Endometrial microvascular endothelial cells (primary cell): Measurements from ENCODE around the gene NCOA3. TPM values are rescaled to one million over a fixed set of nuclear protein-coding genes. Genes with fewer than 3 reads are reported as not detected.
"Not testable (repeated sequence)": the region's sequence is repeated elsewhere in the genome, so short reads cannot be mapped to it uniquely, and the experiment has no call there.

Experiments
- in situ Hi-C: cut with HindIII; loops from 2 replicates; pipeline ENCODE4 v1.10.0; 2017; ENCODE audit warnings: low sequenced_read_pairs, low pct_unique_long_range_greater_than_20kb; ENCODE audit errors: inconsistent ontology term
- total RNA-seq: library from RNA; depleted of rRNA; stranded (reverse); fragments of >200 nt; gene quantifications from one replicate; pipeline ENCODE4 v1.2.3, GENCODE V29; 2015; ENCODE audit errors: inconsistent ontology term

NCOA3 gene
- total RNA-seq, 1 donor from 2014 or later: 19.0 TPM

DNA sequence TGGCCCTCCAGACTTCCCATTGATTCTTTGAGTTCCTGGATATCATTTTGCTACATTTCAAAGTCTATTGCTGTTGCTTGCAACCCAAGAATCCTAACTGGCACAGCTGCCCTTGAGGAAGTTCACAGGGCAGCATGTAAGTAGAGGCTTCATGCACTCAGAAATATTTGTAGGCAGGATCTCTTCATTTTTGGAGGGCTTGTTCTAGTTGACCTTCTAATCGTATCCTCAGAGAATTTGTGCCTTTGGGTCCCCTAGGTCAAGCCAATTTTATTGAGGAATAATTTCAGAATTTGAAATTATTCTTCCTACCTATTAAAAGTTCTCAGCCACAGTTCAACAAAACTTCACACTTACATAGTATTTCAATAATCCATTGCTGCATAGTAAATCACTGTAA lies 5.6 kb upstream of the NCOA3 start:
- in situ Hi-C loops: no loop called here

DNA sequence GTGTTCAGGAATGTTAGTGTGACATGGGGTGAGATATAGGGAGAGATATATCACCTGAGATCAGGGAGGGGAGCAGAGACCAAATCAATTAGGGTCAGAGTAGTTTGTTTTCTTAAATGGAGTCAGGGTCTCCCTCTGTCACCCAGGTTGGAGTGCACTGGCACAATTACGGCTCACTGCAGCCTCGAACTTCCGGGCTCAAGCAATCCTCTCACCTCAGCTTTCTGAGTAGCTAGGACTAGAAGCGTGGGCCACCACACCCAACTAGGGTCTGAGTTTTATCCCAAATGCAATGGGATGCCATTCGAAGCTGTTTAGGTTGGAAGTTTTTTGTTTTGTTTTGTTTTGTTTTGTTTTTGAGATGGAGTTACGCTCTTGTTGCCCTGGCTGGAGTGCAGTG lies 3.1 kb upstream of the NCOA3 start:
- in situ Hi-C loops: no loop called here

DNA sequence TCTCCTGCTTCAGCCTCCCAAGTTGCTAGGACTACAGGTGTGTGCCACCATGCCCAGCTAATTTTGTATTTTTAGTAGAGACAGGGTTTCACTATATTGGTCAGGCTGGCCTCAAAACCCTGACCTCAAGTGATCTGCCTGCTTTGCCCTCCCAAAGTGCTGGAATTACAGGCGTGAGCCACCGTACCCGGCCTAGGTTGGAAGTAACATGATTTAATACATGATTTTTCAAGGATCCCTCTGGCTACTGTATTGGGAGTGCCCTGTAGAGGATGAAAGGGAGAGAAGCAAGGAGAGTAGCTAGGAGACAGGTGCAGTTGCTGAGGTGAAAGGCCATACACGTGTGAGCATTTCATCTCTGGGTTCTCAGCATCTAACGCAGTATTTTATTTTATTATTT lies 2.6 kb upstream of the NCOA3 start:
- in situ Hi-C loops: no loop called here

DNA sequence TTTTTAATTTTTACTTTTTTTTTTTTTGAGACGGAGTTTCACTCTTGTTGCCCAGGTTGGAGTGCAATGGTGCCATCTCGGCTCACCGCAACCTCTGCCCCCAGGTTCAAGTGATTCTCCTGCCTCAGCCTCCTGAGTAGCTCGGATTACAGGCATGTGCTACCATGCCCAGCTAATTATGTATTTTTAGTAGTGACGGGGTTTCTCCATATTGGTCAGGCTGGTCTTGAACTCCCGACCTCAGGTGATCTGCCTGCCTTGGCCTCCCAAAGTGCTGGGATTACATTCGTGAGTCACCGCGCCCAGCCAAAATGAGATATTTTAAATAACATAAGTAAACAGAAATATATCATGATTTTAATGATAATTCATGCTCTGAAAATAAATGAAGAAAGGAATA lies 1.6 kb upstream of the NCOA3 start:
- in situ Hi-C loops: not testable (repeated sequence)

DNA sequence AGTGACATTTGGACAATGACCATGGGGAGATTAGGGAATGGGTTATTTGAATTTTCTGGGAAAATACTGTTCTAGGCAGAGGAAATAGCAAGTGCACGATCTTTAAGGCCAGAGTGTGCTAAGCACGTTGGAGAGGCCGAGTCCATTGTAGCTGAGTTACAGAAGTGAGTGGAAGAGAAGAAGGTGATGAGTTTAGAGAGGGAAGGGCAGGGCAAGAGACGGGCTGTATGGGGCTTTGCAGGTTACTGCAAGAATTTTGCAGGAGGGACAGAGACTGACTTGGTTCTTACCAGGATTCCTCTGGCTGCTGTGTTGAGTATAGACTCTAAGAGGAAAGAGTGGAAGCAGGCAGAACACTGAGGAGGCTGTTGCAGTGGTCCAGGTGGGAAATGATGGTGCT lies 1.1 kb upstream of the NCOA3 start:
- in situ Hi-C loops: no loop called here

DNA sequence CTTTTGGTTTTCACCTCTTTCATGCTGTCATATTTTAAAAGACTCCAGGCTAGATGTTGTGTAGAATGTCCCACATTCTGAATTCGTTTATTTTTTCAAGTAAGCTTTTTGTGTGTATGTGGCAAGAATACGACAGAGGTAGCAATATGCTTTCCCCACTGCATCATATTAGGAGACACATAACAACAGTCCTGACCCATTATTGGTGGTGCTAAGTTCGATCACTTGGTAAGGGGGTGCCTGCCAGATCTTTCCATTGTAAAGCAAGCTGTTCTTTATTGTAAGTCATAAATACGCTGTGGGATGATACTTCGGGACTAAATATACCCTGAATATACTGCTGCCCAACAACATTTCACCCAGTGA lies 588 bp upstream of the NCOA3 start:
- in situ Hi-C loops: no loop called here

DNA sequence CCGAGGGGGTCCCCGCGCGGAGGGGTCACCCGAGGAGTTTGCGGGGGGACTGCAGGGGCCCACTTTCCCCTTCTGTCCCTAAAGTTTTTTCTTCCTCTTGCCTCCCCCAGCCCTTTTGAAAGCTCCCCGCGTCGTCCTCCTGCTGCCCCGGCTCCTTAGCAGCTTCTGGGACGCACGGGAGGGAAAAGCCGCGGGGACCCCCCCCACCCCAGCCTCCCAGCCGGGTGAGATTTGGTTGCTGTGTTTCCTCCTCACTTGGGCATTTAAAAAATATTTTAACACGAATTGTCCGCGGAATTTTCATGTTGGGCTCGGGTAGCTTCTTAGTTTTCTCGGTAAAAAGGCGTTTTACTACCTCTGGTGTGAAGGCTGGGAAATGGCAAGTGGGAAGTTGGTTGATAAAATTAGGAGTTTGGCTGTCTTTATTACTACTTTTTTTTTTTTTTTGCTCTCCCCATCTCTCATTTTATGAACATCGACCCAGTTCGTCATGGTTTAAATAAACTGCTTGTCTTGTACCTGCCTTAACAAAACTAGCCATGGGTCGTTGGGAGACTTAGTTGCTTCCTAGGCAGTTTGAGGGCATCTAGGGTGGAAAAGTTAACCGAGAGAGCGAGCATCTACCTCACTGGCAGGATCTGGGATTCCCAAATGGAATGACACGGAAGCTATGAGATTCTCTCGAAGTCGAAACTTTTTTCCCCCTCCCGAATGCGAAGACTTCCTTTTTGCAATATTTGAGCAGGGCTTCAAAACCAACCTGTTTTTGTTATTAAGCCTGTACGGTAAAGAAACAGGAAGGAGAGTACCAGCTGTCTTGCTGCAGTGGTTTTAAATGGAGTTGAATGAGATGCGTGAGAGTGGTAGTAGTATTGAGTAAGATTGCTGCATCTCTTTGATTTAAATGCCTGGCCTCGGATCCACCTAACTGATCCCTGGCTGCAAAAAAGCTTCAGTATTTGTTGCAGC lies 868 bp downstream of the NCOA3 start:
- in situ Hi-C loops: no loop called here

DNA sequence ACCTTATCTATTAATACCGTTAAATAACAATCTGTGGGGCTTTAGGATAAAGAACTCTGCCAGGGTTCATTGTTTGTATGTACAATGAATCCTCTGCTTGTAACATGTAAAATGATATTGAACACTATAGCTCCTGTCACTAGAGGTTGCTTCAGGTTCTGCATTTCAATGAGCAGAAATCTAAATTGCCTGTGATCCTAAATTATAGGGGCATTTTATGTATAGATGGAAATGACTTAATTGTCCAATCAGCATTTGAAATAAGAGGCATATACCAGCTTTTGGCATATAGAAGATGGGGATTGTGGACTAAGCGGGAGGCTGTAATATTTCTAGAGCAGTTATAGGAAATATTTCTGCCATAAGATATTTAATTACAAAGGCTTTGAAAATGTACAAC lies 2.0 kb downstream of the NCOA3 start:
- in situ Hi-C loops: no loop called here

DNA sequence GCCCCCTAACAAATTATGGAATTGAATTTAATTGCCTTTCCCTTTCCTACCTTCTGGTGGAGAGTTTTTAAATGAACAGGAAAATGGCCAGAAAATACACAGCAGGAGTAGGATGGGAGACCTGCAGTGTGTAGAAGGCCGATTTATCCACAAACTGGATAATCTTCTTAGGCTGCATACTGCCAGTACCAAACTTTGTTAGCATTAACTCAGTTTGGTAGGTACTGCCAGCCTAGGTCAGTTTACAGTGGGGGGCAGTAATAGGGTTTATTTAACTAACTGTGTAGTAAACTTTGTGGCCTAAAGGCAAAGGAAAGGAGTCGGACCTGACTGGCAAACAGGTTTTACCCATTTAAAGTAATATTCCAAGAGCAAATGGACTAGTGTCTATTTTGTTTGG lies 4.6 kb downstream of the NCOA3 start:
- in situ Hi-C loops: no loop called here

DNA sequence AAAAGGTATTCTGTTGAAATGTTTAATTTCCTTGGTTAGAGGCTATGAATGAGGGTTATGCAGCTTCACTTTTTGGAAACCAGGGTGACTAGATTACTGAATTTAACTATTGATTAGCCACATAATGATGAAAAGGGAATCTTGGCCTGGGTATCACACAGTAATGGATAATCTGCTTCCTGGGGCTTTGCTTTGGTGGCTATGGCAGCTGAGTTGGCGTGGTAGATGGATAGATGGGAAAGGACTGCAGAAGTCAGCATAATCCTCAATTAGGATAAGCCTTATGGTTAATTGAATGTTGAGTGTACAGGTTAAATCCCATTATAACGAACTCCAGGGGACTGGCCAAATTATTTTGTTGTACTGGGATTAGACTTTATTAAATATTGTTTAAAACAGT lies 5.2 kb downstream of the NCOA3 start:
- in situ Hi-C loops: no loop called here

DNA sequence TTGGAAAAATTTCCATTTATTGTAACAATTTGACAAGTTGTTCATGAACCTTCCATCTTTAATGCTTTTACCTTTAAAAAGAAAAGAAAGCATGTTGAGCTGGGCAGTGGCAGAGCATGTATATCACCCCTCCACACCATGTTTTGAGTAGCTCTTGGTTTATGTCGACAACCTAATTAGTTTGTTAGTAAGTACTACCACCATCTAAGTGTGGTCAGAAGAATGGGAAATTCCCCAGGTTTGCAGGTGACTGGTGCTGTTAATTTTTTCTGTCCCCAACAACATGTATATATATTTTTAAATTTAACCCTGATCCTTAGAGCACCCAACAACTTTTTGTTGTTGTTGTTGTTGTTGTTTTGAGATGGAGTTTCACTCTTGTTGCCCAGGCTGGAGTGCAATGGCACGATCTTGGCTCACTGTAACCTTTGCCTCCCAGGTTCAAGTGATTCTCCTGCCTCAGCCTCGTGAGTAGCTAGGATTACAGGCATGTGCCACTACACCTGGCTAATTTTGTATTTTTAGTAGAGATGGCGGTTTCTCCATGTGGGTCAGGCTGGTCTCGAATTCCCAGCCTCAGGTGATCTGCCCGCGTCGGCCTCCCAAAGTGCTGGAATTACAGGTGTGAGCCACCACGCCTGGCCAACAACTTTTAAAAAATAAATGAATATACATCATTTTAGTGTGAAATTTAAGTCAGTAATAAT lies 5.7 kb downstream of the NCOA3 start:
- in situ Hi-C loops: not testable (repeated sequence)

DNA sequence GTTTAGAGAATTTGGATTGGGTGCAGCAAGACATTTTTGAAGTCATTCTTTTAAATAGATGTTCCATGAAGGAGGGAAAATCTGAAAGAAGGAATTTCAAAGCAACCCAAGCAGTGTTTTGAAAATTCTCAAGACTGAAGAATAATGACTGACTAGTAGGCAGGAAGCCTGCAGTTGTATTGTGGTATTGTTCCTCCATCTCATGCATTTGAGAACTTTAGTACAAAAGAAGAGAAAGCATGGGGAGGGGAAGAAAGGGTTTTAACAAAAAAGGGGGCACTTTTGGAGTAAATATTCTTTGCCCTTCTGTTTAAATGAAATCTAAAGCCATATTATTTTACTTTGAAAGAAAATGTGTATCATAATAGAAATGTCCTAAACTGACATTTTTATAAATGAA lies 6.6 kb downstream of the NCOA3 start:
- in situ Hi-C loops: no loop called here

DNA sequence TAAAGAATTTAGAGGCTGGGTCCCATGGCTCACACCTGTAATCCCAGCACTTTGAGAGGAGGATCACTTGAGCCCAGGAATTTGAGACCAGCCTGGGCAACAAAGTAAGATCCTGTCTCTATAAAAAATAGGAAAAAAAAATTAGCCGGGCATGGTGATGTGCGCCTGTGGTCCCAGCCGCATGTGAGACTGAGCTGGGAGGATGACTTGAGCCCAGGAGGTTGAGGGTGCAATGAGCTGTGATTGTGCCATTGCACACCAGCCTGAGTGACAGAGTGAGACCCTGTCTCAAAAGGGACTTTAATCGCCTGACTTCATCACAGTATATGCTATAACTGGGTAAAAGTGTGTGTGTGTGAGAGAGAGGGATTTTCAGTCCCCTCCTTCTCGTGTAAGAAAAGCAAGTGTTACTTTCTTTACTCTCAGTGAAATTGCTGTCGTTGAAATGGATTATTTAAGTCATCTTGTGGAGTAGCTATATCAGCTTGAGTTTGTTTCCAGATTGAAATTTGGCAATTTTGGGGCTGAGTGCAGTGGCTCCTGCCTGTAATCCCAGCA lies 7.5 kb downstream of the NCOA3 start:
- in situ Hi-C loops: no loop called here

DNA sequence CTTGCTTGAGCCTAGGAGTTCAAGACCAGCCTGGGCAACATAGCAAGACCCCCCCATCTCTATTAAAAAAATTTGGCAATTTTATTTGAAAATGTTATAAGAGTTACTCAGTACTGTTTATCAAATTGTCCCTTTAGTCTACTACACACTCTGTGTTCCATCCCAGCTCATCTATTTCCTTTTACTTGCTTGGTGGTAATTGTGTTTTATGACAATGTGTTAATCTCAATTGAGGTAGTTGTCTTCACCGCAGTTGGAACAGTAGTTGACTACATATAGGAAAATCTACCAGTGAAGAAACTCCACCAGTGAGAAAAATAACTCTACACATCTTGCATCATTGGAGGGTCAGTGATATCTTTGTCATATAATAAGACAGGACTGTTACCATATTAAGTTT lies 8.0 kb downstream of the NCOA3 start:
- in situ Hi-C loops: no loop called here

DNA sequence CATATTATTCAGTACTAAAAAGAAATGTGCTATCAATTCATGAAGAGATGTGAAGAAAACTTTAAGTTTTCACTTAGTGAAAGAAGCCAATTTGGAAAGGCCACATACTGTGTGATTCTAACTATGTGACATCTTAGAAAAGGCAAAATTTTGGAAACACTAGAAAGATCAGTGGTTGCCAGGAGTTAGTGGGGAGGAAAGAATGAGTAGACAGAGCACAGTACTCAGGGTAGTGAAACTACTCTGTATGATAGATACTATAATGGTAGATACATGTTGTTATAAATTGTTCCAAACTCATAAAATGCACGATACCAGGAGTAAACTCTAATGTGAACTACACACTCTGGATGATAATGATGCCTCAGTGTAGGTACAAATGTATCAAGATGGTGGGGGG lies 14.2 kb downstream of the NCOA3 start:
- in situ Hi-C loops: no loop called here

DNA sequence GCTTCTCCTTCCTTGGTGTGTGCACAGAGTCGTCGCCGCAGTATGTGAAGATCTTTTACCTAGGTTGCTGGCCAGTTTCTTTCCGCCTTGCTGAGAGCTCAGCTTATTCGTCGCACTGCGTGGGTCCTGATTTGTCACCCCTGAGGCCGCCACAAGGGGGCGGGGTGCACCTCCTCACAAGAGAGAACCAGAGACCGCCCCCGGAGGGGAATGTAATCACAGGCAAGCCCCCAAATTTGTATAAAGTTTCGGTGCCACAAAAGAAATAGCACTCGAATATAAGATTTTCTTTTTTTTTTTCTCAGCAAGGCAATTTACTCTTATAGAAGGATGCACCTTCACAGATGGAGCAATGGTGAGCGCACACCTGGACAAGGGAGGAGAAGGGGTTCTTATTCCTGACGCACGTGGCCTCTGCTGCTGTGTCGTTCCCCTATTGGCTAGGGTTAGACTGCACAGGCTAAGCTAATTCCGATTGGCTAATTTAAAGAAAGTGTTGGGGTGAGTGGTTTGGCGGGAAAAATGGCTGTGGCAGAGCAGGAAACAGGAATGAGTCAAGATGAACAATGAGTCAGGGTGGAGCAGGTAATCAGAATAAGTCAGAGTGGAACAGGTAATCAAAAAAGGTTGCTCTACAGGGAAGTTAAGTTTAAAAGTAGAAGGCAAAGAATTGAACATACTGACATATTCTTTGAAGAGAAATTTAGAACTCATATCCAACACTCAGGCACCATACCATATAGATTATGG lies 19.5 kb downstream of the NCOA3 start:
- in situ Hi-C loops: no loop called here

DNA sequence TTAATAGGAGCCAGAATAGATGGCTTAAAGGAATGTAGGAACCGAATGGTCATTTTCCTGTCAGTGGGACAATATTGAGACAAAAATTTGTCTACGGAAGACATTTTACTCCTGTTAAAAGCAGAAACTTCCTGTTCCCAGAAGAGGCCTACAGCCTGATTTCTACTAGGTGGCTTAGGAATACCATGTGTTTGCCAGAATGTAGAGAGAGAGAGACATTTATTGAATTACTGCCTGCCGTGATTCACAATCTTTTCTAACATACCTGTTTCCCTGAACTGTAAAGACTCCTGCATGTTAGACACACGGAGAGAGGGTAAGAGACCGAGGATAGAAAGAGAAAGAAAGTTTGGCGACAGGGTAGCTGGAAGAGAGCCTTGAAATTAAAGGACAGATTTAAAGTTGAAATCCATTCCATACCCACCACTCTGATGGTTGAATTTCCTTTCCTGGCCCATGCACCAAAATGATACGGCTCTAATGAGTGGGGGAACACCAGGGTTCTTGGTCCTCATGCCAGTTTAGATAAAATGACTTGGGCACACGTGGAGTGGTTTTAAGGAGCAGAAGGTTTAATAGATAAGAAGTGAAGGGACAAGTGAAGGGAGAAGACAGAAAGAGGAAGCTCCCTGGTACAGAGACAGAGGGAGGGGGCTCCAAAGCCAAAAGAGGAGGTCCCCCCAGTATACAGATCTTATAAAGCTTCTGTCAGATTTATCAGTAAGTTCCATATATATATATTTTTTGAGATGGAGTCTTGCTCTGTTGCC lies 22.5 kb downstream of the NCOA3 start:
- in situ Hi-C loops: no loop called here

DNA sequence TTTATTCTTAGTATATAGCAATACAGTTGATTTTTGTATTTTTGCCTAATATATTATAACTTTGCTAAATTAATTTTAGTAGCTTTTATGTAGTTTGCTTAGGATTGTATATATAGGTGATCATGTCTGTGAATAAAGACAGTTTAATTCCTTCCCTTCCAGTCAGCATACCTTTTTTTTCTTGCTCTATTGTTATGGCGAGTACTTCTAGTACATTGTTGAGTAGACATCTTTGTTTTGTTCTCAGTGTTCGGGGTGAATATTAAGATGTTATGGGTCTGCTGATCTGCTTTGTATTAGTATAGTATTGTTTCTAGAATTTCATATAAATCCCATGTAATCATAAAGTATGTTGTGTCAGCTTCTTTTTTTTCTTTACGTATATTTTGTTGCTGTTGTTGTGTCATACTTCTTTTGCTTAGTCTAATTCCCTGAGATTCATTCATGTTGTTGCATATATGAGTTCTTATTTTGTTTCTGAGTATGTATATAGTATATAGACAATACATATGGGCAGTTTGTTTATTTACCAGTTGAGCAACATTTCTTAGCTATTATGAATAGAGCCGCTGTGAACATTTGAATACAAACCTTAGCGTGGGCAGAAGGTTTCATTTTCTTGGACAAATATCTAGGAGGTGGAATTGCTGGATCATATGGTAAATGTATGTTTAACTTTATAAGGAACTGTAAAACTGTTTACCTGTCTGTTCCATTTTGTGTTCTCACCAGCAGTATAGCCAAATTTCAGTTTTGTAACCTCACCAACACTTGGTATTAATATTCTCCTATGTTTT lies 25.5 kb downstream of the NCOA3 start:
- in situ Hi-C loops: no loop called here
